HG03103 (cell line): ENCODE measurements around the gene AMFR.
"Not testable (repeated sequence)": the region's sequence is repeated elsewhere in the genome, so short reads cannot be mapped to it uniquely, and the experiment has no call there.

ENCODE experiments used
- ATAC-seq: cut with Tn5 transposase; IDR thresholded peaks from one replicate; pipeline ENCODE4 v1.9.1; 2021; ENCODE audit warnings: low read depth; ENCODE audit not compliant: unreplicated experiment

AMFR gene

DNA sequence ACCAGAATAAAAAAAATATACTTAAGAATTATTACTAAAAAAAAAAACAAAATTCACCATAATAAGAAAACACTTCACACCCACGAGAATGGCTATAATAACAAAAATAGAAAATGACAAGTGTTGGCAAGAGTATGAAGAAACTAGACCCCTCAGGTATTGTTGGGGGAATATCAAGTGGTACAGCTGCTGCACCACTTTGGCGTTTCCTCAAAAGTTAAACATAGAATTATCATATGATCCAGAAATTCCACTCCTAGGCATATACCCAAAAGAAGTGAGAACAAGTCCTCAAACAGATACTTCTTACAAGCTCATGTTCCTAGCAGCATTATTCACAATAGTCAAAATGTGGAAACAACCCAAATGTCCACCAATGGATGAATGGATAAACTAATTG is 26.3 kb downstream of the AMFR start:
- ATAC-seq = no peak

- not testable (repeated sequence) for ATAC-seq
Observed at GRCh38 chr16:56396724-56397123, 28.6 kb downstream of the AMFR start.

- ATAC-seq = no peak
Observed at GRCh38 chr16:56389554-56389953, 35.8 kb downstream of the AMFR start.

GRCh38 chr16:56388209-56388608 is 37.1 kb downstream of the AMFR start:
- no peak for ATAC-seq

GRCh38 chr16:56387396-56387795 is 37.9 kb downstream of the AMFR start:
- no peak for ATAC-seq

GRCh38 chr16:56384074-56384721 is 41.1 kb downstream of the AMFR start:
- ATAC-seq = no peak

DNA sequence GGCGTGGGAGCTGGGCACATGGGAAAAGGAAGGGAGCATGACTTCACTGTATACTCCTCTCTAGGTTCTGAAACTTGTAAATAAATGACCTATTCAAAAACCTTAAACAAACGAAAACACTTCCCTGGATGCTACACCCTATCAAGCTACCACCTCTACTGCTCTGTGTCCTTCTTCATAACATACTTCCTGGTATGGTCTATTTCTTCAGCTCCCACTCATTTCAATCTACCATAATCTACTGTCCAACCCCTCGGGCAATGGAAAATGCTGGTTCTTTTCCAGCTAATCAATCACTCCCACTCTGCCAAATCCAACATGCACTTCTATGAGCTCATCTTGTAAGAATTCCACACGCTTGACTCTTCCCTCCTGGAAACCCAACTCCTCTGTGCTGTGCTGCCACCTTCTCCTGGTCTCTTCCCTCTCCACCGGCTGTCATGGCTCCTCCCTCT is 42.4 kb downstream of the AMFR start:
- no peak for ATAC-seq

DNA sequence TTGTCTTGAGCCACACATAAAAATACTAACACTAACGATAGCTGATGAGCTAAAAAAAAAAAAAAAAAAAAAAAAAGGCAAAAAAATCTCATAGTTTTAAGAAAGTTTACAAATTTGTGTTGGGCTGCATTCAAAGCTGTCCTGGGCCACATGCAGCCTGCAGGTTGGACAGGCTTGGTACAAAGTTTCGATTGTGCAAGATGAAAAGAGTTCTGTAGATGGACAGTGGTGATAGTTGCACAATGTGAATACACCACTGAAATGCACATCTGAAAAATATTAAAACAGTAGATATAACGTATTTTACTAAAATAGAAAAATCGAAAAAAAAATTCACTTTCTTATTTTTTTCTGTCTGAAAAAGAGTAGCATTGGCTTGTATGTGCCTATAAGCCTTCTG is 42.9 kb downstream of the AMFR start:
- no peak for ATAC-seq

- ATAC-seq = not testable (repeated sequence)
Observed at GRCh38 chr16:56380778-56381485, 44.4 kb downstream of the AMFR start.

DNA sequence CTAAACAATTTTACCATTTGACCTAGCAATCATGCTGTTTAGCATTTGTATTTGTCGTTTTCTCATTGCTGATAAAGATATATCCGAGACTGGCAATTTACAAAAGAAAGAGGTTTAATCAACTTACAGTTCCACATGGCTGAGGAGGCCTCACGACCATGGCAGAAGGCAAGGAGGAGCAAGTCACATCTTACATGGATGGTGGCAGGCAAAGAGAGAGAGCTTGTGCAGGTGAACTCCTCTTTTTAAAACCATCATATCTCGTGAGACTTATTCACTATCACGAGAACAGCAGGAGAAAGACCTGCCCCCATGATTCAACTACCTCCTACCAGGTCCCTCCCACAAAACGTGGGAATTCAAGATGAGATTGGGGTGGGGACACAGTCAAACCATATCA is 46.3 kb downstream of the AMFR start:
- not testable (repeated sequence) for ATAC-seq

DNA sequence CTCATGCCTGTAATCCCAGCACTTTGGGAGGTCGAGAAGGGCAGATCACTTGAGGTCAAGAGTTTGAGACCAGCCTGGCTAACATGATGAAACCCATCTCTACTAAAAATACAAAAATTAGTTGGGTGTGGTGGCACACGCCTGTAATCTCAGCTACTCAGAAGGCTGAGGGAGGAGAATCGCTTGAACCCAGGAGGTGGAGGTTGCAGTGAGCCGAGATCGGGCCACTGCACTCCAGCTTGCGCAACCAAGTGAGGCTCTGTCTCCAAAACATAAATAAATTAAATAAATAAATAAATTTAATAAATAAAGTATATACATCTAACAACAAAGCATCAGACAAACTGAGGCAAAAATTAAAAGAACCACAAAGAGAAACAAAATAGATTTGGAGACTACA is 49.6 kb downstream of the AMFR start:
- ATAC-seq = not testable (repeated sequence)

- no peak for ATAC-seq
Observed at GRCh38 chr16:56373003-56373402, 52.3 kb downstream of the AMFR start.

DNA sequence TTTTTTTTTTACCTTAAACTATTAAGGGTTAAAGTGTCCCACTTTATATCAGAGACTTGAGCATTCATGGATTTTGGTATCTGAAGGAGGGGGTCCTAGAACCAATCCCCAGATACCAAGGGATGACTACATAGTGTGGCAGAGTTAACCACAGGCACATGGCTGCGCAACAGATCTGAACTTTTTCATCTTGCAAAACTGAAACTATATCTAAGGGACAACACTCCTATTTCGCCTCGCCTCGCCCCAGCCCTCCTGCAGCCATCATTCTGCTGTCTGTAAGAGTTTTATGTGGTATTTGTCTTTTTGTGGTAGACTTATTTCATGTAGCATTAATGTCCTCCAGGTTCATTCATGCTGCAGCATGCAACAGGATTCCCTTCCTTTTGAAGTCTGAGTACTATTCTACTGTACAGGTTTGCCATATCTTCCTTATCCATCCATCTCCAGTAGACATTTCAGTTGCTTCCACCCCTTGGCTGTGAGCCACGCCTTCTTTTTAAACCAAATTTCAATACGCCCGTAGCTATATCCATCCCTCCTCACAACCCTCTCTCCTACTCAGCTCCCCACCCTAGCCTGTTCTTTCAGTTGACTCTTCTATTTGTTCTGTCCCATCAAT is 53.2 kb downstream of the AMFR start:
- ATAC-seq = no peak

DNA sequence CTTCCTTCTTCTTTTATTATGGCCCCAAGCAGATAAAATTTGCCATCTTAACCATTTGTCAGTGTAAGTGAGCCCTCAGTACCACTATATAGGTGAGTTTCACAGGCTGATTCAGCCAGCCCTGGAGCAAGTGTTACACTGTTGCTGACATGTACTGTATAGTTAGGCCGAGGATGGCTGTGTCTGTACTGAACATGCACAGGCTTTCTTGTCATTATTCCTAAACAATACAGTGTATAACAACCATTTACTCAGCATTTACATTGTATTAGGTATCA is 53.7 kb downstream of the AMFR start:
- no peak for ATAC-seq

DNA sequence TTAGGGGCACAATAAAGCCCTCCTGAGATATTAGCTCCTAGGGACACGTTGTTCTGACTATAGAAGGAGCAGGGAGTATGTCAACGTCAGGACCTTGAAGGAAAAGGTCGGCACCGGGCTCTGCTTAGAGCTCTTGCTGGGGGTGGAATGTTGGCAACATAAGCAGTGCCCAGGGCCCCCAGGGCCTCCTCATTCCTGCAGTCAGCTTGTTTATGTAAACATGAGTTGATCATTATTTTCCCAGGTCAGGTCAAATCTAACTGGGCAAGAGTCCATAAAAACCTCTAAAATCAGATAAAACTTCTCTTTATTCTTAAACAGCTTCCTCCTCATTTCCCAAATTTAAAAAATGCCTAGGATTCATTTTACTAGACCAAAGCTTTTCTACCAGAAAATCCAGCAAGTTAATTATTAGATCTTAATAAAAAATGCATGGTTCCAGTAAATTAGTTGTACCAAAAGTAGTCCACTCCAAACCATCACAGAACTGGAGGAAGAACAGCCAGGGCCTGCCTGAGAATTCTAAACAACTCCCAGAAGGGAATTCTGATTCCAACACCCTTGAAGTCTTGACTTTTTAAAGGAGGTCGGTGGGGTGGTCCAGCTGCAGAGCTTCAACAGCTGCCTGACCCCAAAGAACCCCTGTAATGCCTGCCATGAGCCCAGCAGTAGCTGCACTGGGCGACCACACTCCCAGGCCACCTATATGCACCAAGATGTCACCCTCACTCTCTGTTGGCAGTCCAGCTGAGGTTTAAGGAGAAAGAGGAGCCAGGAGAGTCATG is 54.3 kb downstream of the AMFR start:
- no peak for ATAC-seq

- no peak for ATAC-seq
Observed at GRCh38 chr16:56370185-56370874, 55.0 kb downstream of the AMFR start.

DNA sequence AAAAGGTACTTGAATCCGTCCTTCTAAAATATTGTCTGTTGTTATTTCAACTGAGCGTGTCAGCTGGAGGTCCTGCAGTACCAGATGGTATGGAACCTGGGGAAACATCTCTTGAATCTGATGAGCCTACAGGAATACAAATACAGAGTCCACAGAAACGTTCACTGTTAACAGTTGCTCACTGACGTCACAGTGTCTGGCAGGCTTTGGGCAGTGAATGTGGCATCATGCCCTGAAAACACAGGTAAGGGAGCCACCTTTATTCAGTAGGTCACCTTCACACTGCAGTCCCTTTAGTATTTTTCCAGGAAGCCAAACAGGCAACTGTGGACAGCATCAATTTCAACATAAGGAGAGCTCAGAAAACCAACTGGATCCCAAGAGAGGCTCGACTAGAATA is 56.1 kb downstream of the AMFR start:
- ATAC-seq = no peak

DNA sequence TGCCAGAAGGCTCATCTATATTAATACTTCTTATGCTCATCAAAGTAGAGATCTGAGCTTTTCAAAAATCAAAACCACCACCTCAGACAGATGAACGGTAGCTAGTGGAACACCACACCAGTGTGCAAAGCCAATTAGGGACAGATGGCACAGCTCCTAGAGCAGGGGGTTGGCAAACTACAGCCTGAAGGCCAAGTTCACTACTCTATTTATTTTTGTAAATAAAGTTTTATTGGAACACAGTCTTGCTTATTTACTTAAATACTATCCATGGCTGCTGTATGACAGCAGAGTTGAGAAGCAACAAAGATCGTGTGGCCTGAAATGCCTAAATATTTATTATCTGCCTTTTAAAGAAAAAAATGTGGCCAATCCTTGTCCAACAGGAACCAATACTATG is 56.8 kb downstream of the AMFR start:
- ATAC-seq = no peak

DNA sequence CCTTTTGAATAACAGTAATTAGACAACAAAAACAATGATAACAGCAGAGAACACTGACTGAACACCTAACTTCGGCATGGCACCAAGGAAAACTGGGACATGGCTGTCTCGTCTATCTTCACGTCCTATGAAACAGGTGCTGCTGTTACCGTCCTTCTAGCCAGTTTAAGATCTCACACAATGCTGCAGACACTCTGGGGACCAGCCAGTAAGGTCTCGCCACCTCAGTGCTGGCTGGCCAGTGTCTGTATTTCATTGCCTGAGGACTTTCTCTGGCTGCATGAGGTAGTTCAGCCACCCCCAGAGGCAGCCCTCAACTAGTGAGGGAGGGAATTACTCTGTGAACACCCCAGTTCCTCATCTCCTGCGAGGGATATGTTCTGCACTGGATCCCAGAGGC is 57.6 kb downstream of the AMFR start:
- ATAC-seq = no peak

- ATAC-seq = no peak
Observed at GRCh38 chr16:56366945-56367344, 58.4 kb downstream of the AMFR start.

DNA sequence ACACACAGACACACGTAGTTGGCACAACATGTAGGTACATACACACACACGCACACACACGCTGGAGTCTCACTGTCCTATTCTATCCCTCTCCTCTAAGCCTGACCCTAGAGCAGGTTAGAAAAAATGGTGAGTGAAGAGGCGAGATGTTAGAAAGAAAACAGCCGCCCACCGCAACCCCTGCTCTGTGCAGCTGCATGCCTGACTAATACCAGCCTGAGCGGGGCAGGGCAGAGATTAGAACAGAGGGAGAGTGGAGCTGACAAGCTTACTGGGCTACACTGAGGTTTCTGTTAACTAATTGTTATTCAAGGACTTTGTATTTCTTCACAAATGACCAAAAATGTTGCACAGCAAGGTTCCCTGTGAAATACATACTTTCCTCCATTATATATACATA is 59.8 kb downstream of the AMFR start:
- no peak for ATAC-seq
